MM.1S (cell line): ENCODE results near the gene DGKK.

Experiments used
- DNase-seq: peaks from one replicate; pipeline ENCODE4 v3.0.0-alpha.2; 2015
- H2AFZ ChIP-seq: fragments of 300-600 bp; sonication (generic); 2 replicates; pipeline ENCODE4 v1.6.0; 2016; ENCODE audit warnings: antibody characterized with exemption, low read length
- H3F3A ChIP-seq: fragments of 300-600 bp; sonication (generic); 2 replicates; pipeline ENCODE4 v1.6.1; 2016; ENCODE audit warnings: mild to moderate bottlenecking, antibody characterized with exemption, low read length, moderate library complexity, mixed read lengths; ENCODE audit not compliant: insufficient read depth
- H3K27ac ChIP-seq: fragments of 300-600 bp; sonication (generic); 2 replicates; pipeline ENCODE4 v1.5.1; 2016; ENCODE audit warnings: mild to moderate bottlenecking, low read length
- H3K27me3 ChIP-seq: fragments of 300-600 bp; sonication (generic); replicated peaks from 2 replicates; pipeline ENCODE4 v1.6.0; 2016; ENCODE audit warnings: low read length; ENCODE audit not compliant: insufficient read depth
- H3K36me3 ChIP-seq: fragments of 300-600 bp; sonication (generic); replicated peaks from 2 replicates; pipeline ENCODE4 v1.6.1; 2016; ENCODE audit warnings: mild to moderate bottlenecking, low read length, mixed read lengths; ENCODE audit not compliant: insufficient read depth
- H3K4me1 ChIP-seq: fragments of 300-600 bp; sonication (generic); 2 replicates; pipeline ENCODE4 v1.6.1; 2016; ENCODE audit warnings: low read length, mixed read lengths
- H3K4me2 ChIP-seq: fragments of 300-600 bp; sonication (generic); 2 replicates; pipeline ENCODE4 v1.6.0; 2016; ENCODE audit warnings: low read depth, low read length
- H3K4me3 ChIP-seq: fragments of 300-600 bp; sonication (generic); 2 replicates; pipeline ENCODE4 v1.5.1; 2016; ENCODE audit warnings: low read length, mixed read lengths
- H3K79me2 ChIP-seq: fragments of 300-600 bp; sonication (generic); 2 replicates; pipeline ENCODE4 v1.6.1; 2016; ENCODE audit warnings: mixed run types, low read length, mixed read lengths
- H3K9ac ChIP-seq: fragments of 300-600 bp; sonication (generic); 2 replicates; pipeline ENCODE4 v1.6.1; 2016; ENCODE audit warnings: low read length, mixed read lengths
- H3K9me2 ChIP-seq: fragments of 300-600 bp; sonication (generic); replicated peaks from 2 replicates; pipeline ENCODE4 v1.6.1; 2016; ENCODE audit warnings: mild to moderate bottlenecking, low read length, mixed read lengths; ENCODE audit not compliant: insufficient read depth
- H3K9me3 ChIP-seq: fragments of 300-600 bp; sonication (generic); replicated peaks from 2 replicates; pipeline ENCODE4 v1.6.1; 2016; ENCODE audit warnings: mild to moderate bottlenecking, low read length, mixed read lengths; ENCODE audit not compliant: insufficient read depth
- H4K20me1 ChIP-seq: fragments of 300-600 bp; sonication (generic); 2 replicates; pipeline ENCODE4 v1.6.1; 2016; ENCODE audit warnings: mild to moderate bottlenecking, low read length, moderate library complexity, mixed read lengths; ENCODE audit not compliant: insufficient read depth
- EZH2 ChIP-seq: fragments of 300-600 bp; sonication (generic); optimal IDR thresholded peaks from 2 replicates; pipeline ENCODE3; 2017; ENCODE audit warnings: low read depth, mild to moderate bottlenecking, antibody characterized with exemption, low read length, mixed read lengths
- EZH2phosphoT487 ChIP-seq: fragments of 300-600 bp; sonication (generic); IDR thresholded peaks from 2 replicates; pipeline ENCODE4 v1.6.1; 2018; ENCODE audit warnings: antibody characterized with exemption, low read length
- TF ChIP-seq, protein P1 (sequence below): fragments of 300-600 bp; sonication (generic); IDR thresholded peaks from 2 replicates; pipeline ENCODE4 v1.5.1; 2016; ENCODE audit warnings: antibody characterized with exemption, low read length, mixed read lengths

Gene DGKK

DNA sequence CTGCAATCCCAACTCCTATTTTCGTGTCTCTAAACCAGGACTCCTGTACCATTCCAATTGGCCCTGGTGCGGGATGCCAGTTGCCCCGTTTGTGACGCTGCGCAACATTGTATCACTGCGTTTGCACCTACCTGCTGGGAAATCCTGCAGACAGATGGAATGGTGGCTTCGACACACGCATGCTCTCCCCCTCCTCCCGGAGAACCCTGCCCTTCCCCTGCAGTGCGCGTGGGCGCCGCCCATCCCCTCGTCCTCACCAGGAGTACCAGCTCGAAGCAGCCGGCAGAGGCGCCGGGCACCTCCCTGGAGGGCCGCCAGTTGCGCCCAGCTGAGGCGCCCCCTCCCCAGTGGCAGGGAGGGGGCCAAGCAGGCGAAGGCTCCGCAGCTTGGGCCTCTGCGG is 1.4 kb downstream of the DGKK start:
- Histone ChIP-seq H3K79me2 (no peaks in the 10 kb centered on the region), H3F3A (no peaks in the 10 kb centered on the region), H3K36me3 (no peaks in the 10 kb centered on the region), H4K20me1 (no peaks in the 10 kb centered on the region), H2AFZ (no peak overlapping the region), H3K4me2 (no peak overlapping the region), H3K27me3 (no peaks in the 10 kb centered on the region), H3K4me3 (no peak overlapping the region), H3K9me2 (no peaks in the 10 kb centered on the region), H3K27ac (no peak overlapping the region), H3K4me1 (no peaks in the 10 kb centered on the region), H3K9me3 (no peaks in the 10 kb centered on the region), H3K9ac (no peak overlapping the region)
- no peak for DNase-seq
- no peak for TF ChIP-seq EZH2phosphoT487
- no peak for TF ChIP-seq EZH2
- TF ChIP-seq, protein P1, sequence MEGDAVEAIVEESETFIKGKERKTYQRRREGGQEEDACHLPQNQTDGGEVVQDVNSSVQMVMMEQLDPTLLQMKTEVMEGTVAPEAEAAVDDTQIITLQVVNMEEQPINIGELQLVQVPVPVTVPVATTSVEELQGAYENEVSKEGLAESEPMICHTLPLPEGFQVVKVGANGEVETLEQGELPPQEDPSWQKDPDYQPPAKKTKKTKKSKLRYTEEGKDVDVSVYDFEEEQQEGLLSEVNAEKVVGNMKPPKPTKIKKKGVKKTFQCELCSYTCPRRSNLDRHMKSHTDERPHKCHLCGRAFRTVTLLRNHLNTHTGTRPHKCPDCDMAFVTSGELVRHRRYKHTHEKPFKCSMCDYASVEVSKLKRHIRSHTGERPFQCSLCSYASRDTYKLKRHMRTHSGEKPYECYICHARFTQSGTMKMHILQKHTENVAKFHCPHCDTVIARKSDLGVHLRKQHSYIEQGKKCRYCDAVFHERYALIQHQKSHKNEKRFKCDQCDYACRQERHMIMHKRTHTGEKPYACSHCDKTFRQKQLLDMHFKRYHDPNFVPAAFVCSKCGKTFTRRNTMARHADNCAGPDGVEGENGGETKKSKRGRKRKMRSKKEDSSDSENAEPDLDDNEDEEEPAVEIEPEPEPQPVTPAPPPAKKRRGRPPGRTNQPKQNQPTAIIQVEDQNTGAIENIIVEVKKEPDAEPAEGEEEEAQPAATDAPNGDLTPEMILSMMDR = no peak

DNA sequence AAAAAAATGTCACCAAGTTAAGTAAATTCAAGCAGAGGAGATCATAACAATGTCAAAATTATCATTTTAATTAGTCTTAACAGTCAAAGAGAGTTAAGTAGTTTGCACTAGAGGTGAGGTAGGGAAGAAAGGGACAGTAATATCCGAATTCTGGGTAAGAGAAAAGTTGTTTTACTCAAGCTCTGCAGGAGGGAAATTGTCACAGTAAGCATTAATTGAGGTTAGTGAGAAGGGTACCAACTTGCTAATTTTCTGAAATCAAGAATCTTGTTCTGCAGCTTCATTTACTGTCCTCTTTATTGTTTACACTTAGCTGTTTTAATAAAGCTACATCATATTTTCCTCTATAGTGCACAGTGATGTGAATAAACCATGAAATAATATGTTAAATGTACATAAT is 11.0 kb downstream of the DGKK start:
- Histone ChIP-seq H2AFZ (no peak overlapping the region), H3K36me3 (no peaks in the 10 kb centered on the region), H3K9me2 (no peaks in the 10 kb centered on the region), H3K27ac (no peak overlapping the region), H3K9me3 (no peaks in the 10 kb centered on the region), H4K20me1 (no peaks in the 10 kb centered on the region), H3K79me2 (no peaks in the 10 kb centered on the region), H3K4me3 (no peak overlapping the region), H3F3A (no peaks in the 10 kb centered on the region), H3K9ac (no peak overlapping the region), H3K4me1 (no peaks in the 10 kb centered on the region), H3K4me2 (no peak overlapping the region), H3K27me3 (no peaks in the 10 kb centered on the region)
- DNase-seq = no peak
- TF ChIP-seq, protein P1 = no peak

DNA sequence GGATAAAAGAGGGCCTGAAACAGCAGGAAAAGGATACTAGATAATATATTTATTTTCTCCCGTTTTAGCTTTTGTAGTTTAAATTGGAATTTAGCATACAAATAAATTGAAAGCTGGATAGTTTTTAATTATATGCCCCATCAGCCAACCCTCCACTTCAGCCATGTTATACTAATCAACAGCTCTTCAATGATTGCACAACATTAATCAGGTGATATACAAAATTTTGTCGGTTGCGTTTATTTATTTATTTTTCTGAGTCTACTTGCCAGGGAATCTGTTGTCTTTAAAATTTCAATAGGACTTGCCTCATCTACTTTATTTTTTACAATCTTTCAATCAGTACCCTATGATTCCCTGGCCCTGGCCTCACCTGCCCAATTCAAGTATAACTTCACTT is 12.1 kb downstream of the DGKK start:
- Histone ChIP-seq H3K79me2 (no peaks in the 10 kb centered on the region), H3K4me1 (no peaks in the 10 kb centered on the region), H3K9ac (no peak overlapping the region), H3K36me3 (no peaks in the 10 kb centered on the region), H3F3A (no peaks in the 10 kb centered on the region), H3K27me3 (no peaks in the 10 kb centered on the region), H2AFZ (no peak overlapping the region), H3K9me3 (no peaks in the 10 kb centered on the region), H3K27ac (no peak overlapping the region), H4K20me1 (no peaks in the 10 kb centered on the region), H3K4me3 (no peak overlapping the region), H3K9me2 (no peaks in the 10 kb centered on the region), H3K4me2 (no peak overlapping the region)
- TF ChIP-seq, protein P1 = no peak
- no peak for TF ChIP-seq EZH2
- no peak for TF ChIP-seq EZH2phosphoT487
- DNase-seq = no peak
